Esophagus squamous epithelium (tissue), 5 donors: Measurements from ENCODE around the gene MYO1D. TPM values are rescaled to one million over a fixed set of nuclear protein-coding genes. Genes with fewer than 3 reads are reported as not detected.
A peak's percentile ranks its signal among the peaks of the same experiment; 100 is the strongest.

ENCODE experiments used
- DNase-seq: peaks from one replicate; lab custom pipeline; 2025; lab: John Stamatoyannopoulos, UW
- H3K27ac ChIP-seq, 4 donors: fragments of 200-600 bp; sonication (generic); one replicate each; pipeline ENCODE4 v1.5.1; 2016 to 2019; ENCODE audit warnings: mild to moderate bottlenecking in 1 of 4
- H3K27me3 ChIP-seq, 4 donors: fragments of 200-600 bp; sonication (generic); 1 replicate in 3 of 4; 2 replicates in 1 of 4; pipeline versions ENCODE4 v1.5.1 to v1.6.0; 2017 to 2021; ENCODE audit warnings: antibody characterized with exemption in 1 of 4
- H3K36me3 ChIP-seq, 3 donors: fragments of 200-600 bp; sonication (generic); one replicate each; pipeline ENCODE4 v1.5.1; 2016 to 2019
- H3K4me1 ChIP-seq, 3 donors: fragments of 200-600 bp; sonication (generic); one replicate each; pipeline ENCODE4 v1.5.1; 2017 to 2019
- H3K4me3 ChIP-seq, 4 donors: fragments of 200-600 bp; sonication (generic); 1 replicate in 3 of 4; 2 replicates in 1 of 4; pipeline ENCODE4 v1.5.1; 2016 to 2019; ENCODE audit warnings: mild to moderate bottlenecking in 2 of 4, moderate library complexity in 1 of 4
- H3K9me3 ChIP-seq, 3 donors: fragments of 200-600 bp; sonication (generic); one replicate each; pipeline ENCODE4 v1.5.1; 2016 to 2019
- POLR2A ChIP-seq, 4 donors: fragments of 450-650 bp; IDR thresholded peaks; one replicate each; pipeline ENCODE4 v1.6.1; 2017; ENCODE audit warnings: antibody characterized with exemption in 4 of 4, mild to moderate bottlenecking in 4 of 4, moderate library complexity in 3 of 4
- WGBS, 2 donors: methylation state at CpG; one replicate each; pipeline ENCODE4 v1.1.5; 2018; 5-methylcytosine and 5-hydroxymethylcytosine counted together
- intact Hi-C: fragments of 100-400 bp; cut with DNase I; formaldehyde crosslinking; loops from one replicate; pipeline ENCODE4 v1.15.0; 2022
- total RNA-seq, 4 donors: library from RNA; depleted of rRNA; stranded (reverse); fragments of >200 nt; gene quantifications; one replicate each; pipeline ENCODE4 v1.1.0, GENCODE V29; 2016
- TF ChIP-seq, protein P1 (sequence below), 6 experiments: fragments of 450-650 bp in 4 of 6; fragments of 200-600 bp in 2 of 6; sonication (generic) in 2 of 6; IDR thresholded peaks; one replicate each; pipeline ENCODE4 v1.5.1; 2016 to 2019; ENCODE audit warnings: antibody characterized with exemption in 6 of 6, mild to moderate bottlenecking in 4 of 6, moderate library complexity in 4 of 6
- donor health status: DM: yes; HTN: yes; CAD: no.

Gene MYO1D
- total RNA-seq, 4 donors from 2014 or later: 58.8 to 86.8 (median 64.3) TPM

DNA sequence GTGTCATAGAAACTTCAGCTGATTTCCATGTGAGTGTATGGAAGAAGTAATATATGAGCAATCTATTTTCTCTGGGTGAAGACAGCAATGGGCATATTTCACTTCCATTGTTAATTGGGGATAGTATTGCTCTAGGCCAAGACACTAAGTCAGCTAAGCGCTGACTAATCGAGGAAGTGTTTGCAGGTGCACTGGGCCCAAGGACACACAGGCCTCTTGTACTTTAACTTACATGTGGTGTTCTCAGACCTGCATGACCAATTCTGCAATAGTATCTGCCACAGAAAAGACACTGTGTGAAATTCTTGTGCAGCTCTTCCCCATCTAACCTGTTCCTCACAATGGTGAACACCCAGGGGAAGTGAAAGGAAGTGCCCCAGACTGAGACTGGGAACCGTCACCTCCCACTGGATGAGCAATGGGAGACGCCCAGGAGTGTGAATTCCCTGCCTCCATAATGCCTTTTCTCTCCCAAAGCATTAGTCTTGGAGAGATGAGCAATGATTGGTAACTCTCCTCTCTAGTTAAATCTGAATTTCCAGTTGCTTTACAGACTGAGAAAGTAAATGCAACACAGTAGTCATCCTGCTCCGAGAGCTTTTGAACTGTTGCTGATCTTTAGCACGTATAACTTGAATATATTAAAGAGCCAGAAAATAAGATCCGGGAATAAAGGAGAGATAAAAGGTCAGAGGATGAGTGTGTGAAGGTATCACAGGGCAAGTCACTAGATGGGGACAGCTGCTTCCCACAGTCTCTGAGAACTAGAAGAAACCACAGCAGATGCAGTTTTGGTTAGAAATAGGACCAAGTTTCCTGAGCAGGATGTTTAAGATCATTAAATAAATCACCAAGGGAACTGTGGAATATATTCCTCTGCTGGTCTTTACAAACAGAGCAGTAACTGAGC is 307.5 kb downstream of the MYO1D start:
- Histone ChIP-seq H3K36me3 (peaks cover 0 to 16% (median 0%) of the 10 kb centered on the region in 3 donors), H3K4me3 (no peak overlapping the region), H3K4me1 (peaks cover 0 to 33% (median 7%) of the 10 kb centered on the region in 3 donors), H3K27ac (peak overlapping the region; percentile 47 to 86 (median 80)), H3K9me3 (no peaks in the 10 kb centered on the region), H3K27me3 (no peaks in the 10 kb centered on the region)
- no peak for DNase-seq
- TF ChIP-seq POLR2A (IDR thresholded peaks at IDR 0.05): no peak
- TF ChIP-seq, protein P1, sequence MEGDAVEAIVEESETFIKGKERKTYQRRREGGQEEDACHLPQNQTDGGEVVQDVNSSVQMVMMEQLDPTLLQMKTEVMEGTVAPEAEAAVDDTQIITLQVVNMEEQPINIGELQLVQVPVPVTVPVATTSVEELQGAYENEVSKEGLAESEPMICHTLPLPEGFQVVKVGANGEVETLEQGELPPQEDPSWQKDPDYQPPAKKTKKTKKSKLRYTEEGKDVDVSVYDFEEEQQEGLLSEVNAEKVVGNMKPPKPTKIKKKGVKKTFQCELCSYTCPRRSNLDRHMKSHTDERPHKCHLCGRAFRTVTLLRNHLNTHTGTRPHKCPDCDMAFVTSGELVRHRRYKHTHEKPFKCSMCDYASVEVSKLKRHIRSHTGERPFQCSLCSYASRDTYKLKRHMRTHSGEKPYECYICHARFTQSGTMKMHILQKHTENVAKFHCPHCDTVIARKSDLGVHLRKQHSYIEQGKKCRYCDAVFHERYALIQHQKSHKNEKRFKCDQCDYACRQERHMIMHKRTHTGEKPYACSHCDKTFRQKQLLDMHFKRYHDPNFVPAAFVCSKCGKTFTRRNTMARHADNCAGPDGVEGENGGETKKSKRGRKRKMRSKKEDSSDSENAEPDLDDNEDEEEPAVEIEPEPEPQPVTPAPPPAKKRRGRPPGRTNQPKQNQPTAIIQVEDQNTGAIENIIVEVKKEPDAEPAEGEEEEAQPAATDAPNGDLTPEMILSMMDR (IDR thresholded peaks at IDR 0.05): peak in 1 of 6 experiments; percentile 29
- 45 to 58% methylated on average over 7 of the region's 7 CpGs for WGBS, 2 donors
- intact Hi-C loops: no loop called here

DNA sequence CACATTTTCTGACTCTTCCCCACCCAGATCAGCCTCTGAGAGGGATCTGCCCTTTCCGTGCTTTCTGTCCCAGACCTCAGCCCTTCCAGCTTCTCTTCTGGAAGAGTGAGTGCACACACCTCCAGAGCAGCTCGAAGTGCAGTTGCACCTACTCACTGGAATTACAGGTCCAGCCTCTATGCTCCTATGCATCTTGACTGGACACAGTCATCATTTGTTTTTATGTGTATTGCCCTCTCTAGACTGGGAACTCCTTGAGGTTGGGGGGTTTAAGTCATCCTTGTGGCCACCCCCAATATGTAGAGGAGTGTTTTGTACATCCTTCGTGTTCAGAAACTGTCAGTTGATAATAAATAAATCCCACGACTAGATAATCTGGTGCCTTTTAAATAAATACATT is 308.2 kb downstream of the MYO1D start:
- peaks cover 0 to 16% (median 0%) of the 10 kb centered on the region in 3 donors for H3K36me3 ChIP-seq
- WGBS, 2 donors: 53 to 56% methylated on average over 3 to 4 of the region's 4 CpGs
- intact Hi-C loops: no loop called here
- H3K4me3 ChIP-seq: no peak overlapping the region
- H3K27ac ChIP-seq: peak overlapping the region; percentile 40 to 86 (median 64)
- peaks cover 0 to 40% (median 7%) of the 10 kb centered on the region in 3 donors for H3K4me1 ChIP-seq
- TF ChIP-seq POLR2A (IDR thresholded peaks at IDR 0.05): no peak
- TF ChIP-seq, protein P1 (IDR thresholded peaks at IDR 0.05): no peak
- H3K9me3 ChIP-seq: no peaks in the 10 kb centered on the region
- no peaks in the 10 kb centered on the region for H3K27me3 ChIP-seq
- no peak for DNase-seq

DNA sequence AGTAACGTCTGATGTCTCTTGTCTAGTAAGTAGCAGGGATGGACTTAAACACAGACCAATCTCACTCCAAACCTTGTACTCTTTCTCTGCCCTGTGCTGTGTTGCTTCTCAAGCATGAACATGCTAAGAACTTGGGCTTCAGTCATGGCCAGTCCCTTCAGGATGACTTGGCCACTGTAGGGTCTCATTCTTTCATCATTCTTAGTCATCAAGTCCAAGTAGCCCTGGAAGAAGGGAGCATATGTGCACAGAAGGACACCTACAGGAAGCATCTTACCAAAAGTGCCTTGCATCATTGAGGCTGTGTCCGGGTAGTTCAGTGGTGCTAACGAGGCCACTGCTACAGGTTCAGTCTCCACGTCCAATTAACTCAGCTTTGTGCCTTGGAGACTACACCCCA is 309.4 kb downstream of the MYO1D start:
- Histone ChIP-seq H3K4me1 (peaks cover 0 to 40% (median 7%) of the 10 kb centered on the region in 3 donors), H3K36me3 (peaks cover 0 to 16% (median 0%) of the 10 kb centered on the region in 3 donors), H3K9me3 (no peaks in the 10 kb centered on the region), H3K27ac (peak overlapping the region in 3 of 4 donors; percentile 38 to 86 (median 40)), H3K27me3 (no peaks in the 10 kb centered on the region), H3K4me3 (no peak overlapping the region)
- TF ChIP-seq, protein P1 (IDR thresholded peaks at IDR 0.05): no peak
- TF ChIP-seq POLR2A (IDR thresholded peaks at IDR 0.05): no peak
- intact Hi-C loops: no loop called here
- no peak for DNase-seq
- 92 to 97% methylated on average over 4 of the region's 4 CpGs for WGBS, 2 donors

DNA sequence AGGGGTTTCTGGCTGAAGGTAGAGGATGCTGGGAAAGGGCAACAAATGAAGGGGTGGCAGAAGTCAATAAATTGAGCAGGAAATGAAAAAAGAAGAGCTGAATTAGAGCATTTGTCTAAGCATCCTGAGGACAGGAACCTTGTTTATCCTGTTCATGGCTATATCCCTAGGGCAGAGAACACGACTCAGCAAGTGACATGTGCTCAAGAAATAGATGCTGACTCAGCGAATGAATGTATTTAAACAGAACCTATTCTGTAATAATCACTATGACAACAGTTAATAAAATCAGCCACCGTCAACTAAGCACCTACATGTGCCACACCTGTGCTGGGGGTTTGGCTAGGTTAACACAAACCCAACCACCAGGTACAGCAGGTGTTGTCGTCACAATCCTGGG is 309.8 kb downstream of the MYO1D start:
- Histone ChIP-seq H3K27ac (peak overlapping the region in 2 of 4 donors; percentile 40 to 86), H3K4me1 (peaks cover 0 to 40% (median 7%) of the 10 kb centered on the region in 3 donors), H3K36me3 (peaks cover 0 to 16% (median 0%) of the 10 kb centered on the region in 3 donors), H3K9me3 (no peaks in the 10 kb centered on the region), H3K27me3 (no peaks in the 10 kb centered on the region), H3K4me3 (no peak overlapping the region)
- intact Hi-C loops: no loop called here
- 60 to 62% methylated on average over 4 of the region's 4 CpGs for WGBS, 2 donors
- DNase-seq: no peak
- TF ChIP-seq POLR2A (IDR thresholded peaks at IDR 0.05): no peak
- TF ChIP-seq, protein P1 (IDR thresholded peaks at IDR 0.05): no peak

DNA sequence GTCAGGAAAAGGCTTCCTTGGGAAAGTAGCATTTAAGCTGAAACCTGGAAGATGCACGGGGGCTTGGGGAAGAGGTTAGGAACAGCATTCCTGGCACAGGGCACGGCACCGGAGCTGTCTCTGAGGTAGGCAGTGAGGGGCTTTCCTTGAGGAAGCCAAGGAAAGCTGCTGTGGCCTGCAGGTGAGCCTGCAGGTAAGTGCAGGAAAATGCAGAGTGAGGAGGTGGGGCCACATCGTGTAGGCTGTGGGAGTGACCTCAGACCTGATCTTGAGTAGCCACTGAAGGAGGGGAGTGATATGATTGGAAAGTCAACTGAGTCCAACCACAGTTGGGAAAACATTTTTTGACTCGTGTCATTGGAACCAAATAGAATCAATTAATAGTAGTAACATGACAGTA is 310.6 kb downstream of the MYO1D start:
- 87 to 89% methylated on average over 5 of the region's 5 CpGs for WGBS, 2 donors
- peak overlapping the region in 1 of 4 donors; percentile 86 for H3K27ac ChIP-seq
- peaks cover 0 to 16% (median 0%) of the 10 kb centered on the region in 3 donors for H3K36me3 ChIP-seq
- H3K27me3 ChIP-seq: no peaks in the 10 kb centered on the region
- no peaks in the 10 kb centered on the region for H3K9me3 ChIP-seq
- intact Hi-C loops: no loop called here
- H3K4me1 ChIP-seq: peaks cover 0 to 40% (median 7%) of the 10 kb centered on the region in 3 donors
- TF ChIP-seq, protein P1 (IDR thresholded peaks at IDR 0.05): no peak
- no peak for TF ChIP-seq POLR2A (IDR thresholded peaks at IDR 0.05)
- H3K4me3 ChIP-seq: no peak overlapping the region
- no peak for DNase-seq
